Right lobe of liver (tissue), 4 donors: ENCODE results near the gene PPP1R13L.

ENCODE experiments used
- POLR2A ChIP-seq: fragments of 450-650 bp; IDR thresholded peaks from one replicate; pipeline ENCODE4 v1.6.1; 2017; ENCODE audit warnings: antibody characterized with exemption, mild to moderate bottlenecking
- TF ChIP-seq, protein P1 (sequence below), 4 donors: fragments of 200-600 bp in 3 of 4; fragments of 450-650 bp in 1 of 4; IDR thresholded peaks; one replicate each; pipeline versions ENCODE4 v1.5.1 to v1.8.0; 2016 to 2022; ENCODE audit warnings: antibody characterized with exemption in 4 of 4, mild to moderate bottlenecking in 2 of 4
- donor health status: DM: no; HTN: no; CAD: no.
- donor health status: DM: no; HTN: no; CAD: no.
- donor health status: DM: no; HTN: yes; CAD: no.

DNA sequence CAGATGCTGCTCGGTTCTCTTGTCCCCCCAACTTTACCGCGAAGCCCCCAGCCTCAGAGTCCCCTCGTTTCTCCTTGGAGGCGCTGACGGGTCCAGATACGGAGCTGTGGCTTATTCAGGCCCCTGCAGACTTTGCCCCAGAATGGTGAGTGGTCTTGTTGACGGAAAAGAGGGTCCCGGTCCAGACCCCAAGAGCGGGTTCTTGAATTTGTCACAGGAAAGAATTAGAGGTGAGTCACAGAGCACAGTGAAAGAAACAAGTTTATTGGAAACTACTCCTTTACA, 2.2 kb upstream of the PPP1R13L start:
- TF ChIP-seq, protein P1, sequence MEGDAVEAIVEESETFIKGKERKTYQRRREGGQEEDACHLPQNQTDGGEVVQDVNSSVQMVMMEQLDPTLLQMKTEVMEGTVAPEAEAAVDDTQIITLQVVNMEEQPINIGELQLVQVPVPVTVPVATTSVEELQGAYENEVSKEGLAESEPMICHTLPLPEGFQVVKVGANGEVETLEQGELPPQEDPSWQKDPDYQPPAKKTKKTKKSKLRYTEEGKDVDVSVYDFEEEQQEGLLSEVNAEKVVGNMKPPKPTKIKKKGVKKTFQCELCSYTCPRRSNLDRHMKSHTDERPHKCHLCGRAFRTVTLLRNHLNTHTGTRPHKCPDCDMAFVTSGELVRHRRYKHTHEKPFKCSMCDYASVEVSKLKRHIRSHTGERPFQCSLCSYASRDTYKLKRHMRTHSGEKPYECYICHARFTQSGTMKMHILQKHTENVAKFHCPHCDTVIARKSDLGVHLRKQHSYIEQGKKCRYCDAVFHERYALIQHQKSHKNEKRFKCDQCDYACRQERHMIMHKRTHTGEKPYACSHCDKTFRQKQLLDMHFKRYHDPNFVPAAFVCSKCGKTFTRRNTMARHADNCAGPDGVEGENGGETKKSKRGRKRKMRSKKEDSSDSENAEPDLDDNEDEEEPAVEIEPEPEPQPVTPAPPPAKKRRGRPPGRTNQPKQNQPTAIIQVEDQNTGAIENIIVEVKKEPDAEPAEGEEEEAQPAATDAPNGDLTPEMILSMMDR (IDR thresholded peaks at IDR 0.05) = no peak
- TF ChIP-seq POLR2A = no peak
